Neural cell (in vitro differentiated cells): ENCODE results near the gene ERCC5. TPM values are rescaled to one million over a fixed set of nuclear protein-coding genes. Genes with fewer than 3 reads are reported as not detected.

Source experiments
- H2AFZ ChIP-seq: fragments of 200-600, 300-800 bp; sonication (generic), shearing (Covaris generic); 2 replicates; pipeline ENCODE4 v1.6.0; 2014; ENCODE audit warnings: low read depth, mild to moderate bottlenecking, antibody characterized with exemption, low read length, moderate library complexity
- H3F3A ChIP-seq: fragments of 200-600 bp; shearing (Covaris generic); 2 replicates; pipeline ENCODE4 v1.6.1; 2016; ENCODE audit warnings: mild to moderate bottlenecking, moderate library complexity, mixed read lengths, antibody characterized with exemption, low read length; ENCODE audit not compliant: insufficient read depth, poor library complexity, severe bottlenecking
- H3K27ac ChIP-seq: fragments of 200-600, 300-800 bp; sonication (generic), shearing (Covaris generic); 2 replicates; pipeline ENCODE4 v1.5.1; 2014; ENCODE audit warnings: mild to moderate bottlenecking, low read length, moderate library complexity
- H3K27me3 ChIP-seq: fragments of 300-800, 200-600 bp; sonication (generic), shearing (Covaris generic); 2 replicates; pipeline ENCODE4 v1.6.0; 2014; ENCODE audit warnings: mild to moderate bottlenecking, low read depth, low read length, moderate library complexity; ENCODE audit not compliant: insufficient read depth
- H3K36me3 ChIP-seq: fragments of 300-800, 200-600 bp; sonication (generic), shearing (Covaris generic); 2 replicates; pipeline ENCODE4 v1.5.1; 2014; ENCODE audit warnings: mild to moderate bottlenecking, antibody characterized with exemption, low read length, moderate library complexity; ENCODE audit not compliant: insufficient read depth
- H3K4me2 ChIP-seq: fragments of 300-800, 200-600 bp; sonication (generic), shearing (Covaris generic); 2 replicates; pipeline ENCODE4 v1.6.0; 2014; ENCODE audit warnings: mild to moderate bottlenecking, low read length
- H3K4me3 ChIP-seq: fragments of 300-800, 200-600 bp; sonication (generic), shearing (Covaris generic); 2 replicates; pipeline ENCODE4 v1.5.1; 2014; ENCODE audit warnings: mild to moderate bottlenecking, low read length, moderate library complexity
- H3K79me2 ChIP-seq: fragments of 200-600 bp; shearing (Covaris generic); replicated peaks from 2 replicates; pipeline ENCODE4 v1.6.0; 2014; ENCODE audit warnings: mild to moderate bottlenecking, low read length, moderate library complexity; ENCODE audit not compliant: insufficient read depth
- H3K9ac ChIP-seq: fragments of 300-800, 200-600 bp; sonication (generic), shearing (Covaris generic); 2 replicates; pipeline ENCODE4 v1.6.1; 2016; ENCODE audit warnings: mild to moderate bottlenecking, low read length, mixed read lengths
- H3K9me2 ChIP-seq: fragments of 200-600 bp; shearing (Covaris generic); 2 replicates; pipeline ENCODE4 v1.6.1; 2016; ENCODE audit warnings: mild to moderate bottlenecking, low read length, mixed read lengths; ENCODE audit not compliant: insufficient read depth
- H3K9me3 ChIP-seq: fragments of 200-600, 300-800 bp; sonication (generic), shearing (Covaris generic); 2 replicates; pipeline ENCODE4 v1.6.1; 2016; ENCODE audit warnings: mild to moderate bottlenecking, mixed run types, low read length, moderate library complexity, mixed read lengths
- H4K20me1 ChIP-seq: fragments of 200-600 bp; shearing (Covaris generic); 2 replicates; pipeline ENCODE4 v1.6.1; 2016; ENCODE audit warnings: mild to moderate bottlenecking, mixed run types; ENCODE audit not compliant: insufficient read depth
- EP300 ChIP-seq: fragments of 450-650 bp; conservative IDR thresholded peaks from 2 replicates; pipeline ENCODE4 v1.6.1; 2014; ENCODE audit warnings: antibody characterized with exemption, mild to moderate bottlenecking, moderate library complexity; ENCODE audit not compliant: poor library complexity, severe bottlenecking
- EZH2 ChIP-seq: fragments of 200-600, 300-800 bp; shearing (Covaris generic), sonication (generic); IDR thresholded peaks from 2 replicates; pipeline ENCODE4 v1.6.1; 2014; ENCODE audit warnings: antibody characterized with exemption, low read length, borderline replicate concordance, mild to moderate bottlenecking; ENCODE audit not compliant: insufficient read depth, poor library complexity, severe bottlenecking
- MXI1 ChIP-seq: fragments of 450-650 bp; conservative IDR thresholded peaks from 2 replicates; pipeline ENCODE4 v1.6.1; 2014; ENCODE audit warnings: antibody characterized with exemption, mild to moderate bottlenecking; ENCODE audit not compliant: poor library complexity, severe bottlenecking
- POLR2AphosphoS5 ChIP-seq: IDR thresholded peaks from 2 replicates; pipeline ENCODE4 v1.6.1; 2012
- RAD21 ChIP-seq: fragments of 450-650 bp; conservative IDR thresholded peaks from 2 replicates; pipeline ENCODE4 v1.6.1; 2014; ENCODE audit warnings: antibody characterized with exemption, mild to moderate bottlenecking, moderate library complexity
- SMC3 ChIP-seq: fragments of 450-650 bp; conservative IDR thresholded peaks from 2 replicates; pipeline ENCODE4 v1.6.1; 2014; ENCODE audit warnings: antibody characterized with exemption, mild to moderate bottlenecking, moderate library complexity; ENCODE audit not compliant: poor library complexity
- TAF1 ChIP-seq: IDR thresholded peaks from 2 replicates; pipeline ENCODE4 v1.6.1; 2012; ENCODE audit warnings: low read depth
- polyA plus RNA-seq: library from polyadenylated mRNA; depleted of rRNA; stranded (reverse); fragments of >200 nt; gene quantifications from 2 replicates; pipeline ENCODE4 v1.2.3, GENCODE V29; 2014
- TF ChIP-seq, protein P1 (sequence below): fragments of 450-650 bp; IDR thresholded peaks from 2 replicates; pipeline ENCODE4 v1.5.1; 2014; ENCODE audit warnings: antibody characterized with exemption, mild to moderate bottlenecking, moderate library complexity; ENCODE audit not compliant: poor library complexity, severe bottlenecking
- TF ChIP-seq, protein P2 (sequence below): IDR thresholded peaks from 2 replicates; pipeline ENCODE4 v1.6.1; 2012; ENCODE audit warnings: borderline replicate concordance

Gene ERCC5
- polyA plus RNA-seq, 1 donor from 2014 or later: 67.5 TPM

DNA sequence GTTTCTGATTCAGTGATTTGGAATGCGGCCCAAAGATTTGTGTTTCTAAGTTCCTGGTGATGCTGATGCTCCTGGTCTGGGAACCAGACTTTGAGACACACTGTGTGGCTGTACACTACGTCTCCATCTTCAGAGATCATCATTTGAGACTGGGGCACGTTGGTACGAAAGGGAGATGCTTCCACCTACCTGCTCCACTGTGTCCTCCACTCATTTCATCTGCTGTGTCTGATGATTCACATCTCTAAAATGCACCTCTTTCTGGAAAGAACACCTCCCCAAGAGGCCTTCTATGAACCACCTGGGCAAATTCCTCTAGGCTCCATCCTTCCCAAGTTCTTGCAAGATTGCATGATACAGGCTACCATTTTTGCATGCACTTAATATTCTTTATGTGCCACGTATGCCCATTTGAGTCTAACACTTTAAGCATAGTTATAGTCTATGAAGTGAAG lies 58.6 kb downstream of the ERCC5 start:
- Histone ChIP-seq H3K27me3 (no peaks in the 10 kb centered on the region), H2AFZ (no peak overlapping the region), H3K27ac (no peak overlapping the region), H4K20me1 (no peaks in the 10 kb centered on the region), H3F3A (no peaks in the 10 kb centered on the region), H3K9ac (no peak overlapping the region), H3K36me3 (no peaks in the 10 kb centered on the region), H3K9me3 (no peaks in the 10 kb centered on the region), H3K4me2 (no peak overlapping the region), H3K9me2 (no peaks in the 10 kb centered on the region), H3K79me2 (no peaks in the 10 kb centered on the region), H3K4me3 (no peak overlapping the region)
- TF ChIP-seq, protein P1, sequence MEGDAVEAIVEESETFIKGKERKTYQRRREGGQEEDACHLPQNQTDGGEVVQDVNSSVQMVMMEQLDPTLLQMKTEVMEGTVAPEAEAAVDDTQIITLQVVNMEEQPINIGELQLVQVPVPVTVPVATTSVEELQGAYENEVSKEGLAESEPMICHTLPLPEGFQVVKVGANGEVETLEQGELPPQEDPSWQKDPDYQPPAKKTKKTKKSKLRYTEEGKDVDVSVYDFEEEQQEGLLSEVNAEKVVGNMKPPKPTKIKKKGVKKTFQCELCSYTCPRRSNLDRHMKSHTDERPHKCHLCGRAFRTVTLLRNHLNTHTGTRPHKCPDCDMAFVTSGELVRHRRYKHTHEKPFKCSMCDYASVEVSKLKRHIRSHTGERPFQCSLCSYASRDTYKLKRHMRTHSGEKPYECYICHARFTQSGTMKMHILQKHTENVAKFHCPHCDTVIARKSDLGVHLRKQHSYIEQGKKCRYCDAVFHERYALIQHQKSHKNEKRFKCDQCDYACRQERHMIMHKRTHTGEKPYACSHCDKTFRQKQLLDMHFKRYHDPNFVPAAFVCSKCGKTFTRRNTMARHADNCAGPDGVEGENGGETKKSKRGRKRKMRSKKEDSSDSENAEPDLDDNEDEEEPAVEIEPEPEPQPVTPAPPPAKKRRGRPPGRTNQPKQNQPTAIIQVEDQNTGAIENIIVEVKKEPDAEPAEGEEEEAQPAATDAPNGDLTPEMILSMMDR: no peak
- TF ChIP-seq POLR2AphosphoS5: no peak
- TF ChIP-seq SMC3: no peak
- TF ChIP-seq, protein P2, sequence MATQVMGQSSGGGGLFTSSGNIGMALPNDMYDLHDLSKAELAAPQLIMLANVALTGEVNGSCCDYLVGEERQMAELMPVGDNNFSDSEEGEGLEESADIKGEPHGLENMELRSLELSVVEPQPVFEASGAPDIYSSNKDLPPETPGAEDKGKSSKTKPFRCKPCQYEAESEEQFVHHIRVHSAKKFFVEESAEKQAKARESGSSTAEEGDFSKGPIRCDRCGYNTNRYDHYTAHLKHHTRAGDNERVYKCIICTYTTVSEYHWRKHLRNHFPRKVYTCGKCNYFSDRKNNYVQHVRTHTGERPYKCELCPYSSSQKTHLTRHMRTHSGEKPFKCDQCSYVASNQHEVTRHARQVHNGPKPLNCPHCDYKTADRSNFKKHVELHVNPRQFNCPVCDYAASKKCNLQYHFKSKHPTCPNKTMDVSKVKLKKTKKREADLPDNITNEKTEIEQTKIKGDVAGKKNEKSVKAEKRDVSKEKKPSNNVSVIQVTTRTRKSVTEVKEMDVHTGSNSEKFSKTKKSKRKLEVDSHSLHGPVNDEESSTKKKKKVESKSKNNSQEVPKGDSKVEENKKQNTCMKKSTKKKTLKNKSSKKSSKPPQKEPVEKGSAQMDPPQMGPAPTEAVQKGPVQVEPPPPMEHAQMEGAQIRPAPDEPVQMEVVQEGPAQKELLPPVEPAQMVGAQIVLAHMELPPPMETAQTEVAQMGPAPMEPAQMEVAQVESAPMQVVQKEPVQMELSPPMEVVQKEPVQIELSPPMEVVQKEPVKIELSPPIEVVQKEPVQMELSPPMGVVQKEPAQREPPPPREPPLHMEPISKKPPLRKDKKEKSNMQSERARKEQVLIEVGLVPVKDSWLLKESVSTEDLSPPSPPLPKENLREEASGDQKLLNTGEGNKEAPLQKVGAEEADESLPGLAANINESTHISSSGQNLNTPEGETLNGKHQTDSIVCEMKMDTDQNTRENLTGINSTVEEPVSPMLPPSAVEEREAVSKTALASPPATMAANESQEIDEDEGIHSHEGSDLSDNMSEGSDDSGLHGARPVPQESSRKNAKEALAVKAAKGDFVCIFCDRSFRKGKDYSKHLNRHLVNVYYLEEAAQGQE: no peak
- no peak for TF ChIP-seq EP300
- TF ChIP-seq EZH2: no peak
- TF ChIP-seq MXI1: no peak
- no peak for TF ChIP-seq RAD21
- TF ChIP-seq TAF1: no peak

- no peaks in the 10 kb centered on the region for H3K27me3 ChIP-seq
- TF ChIP-seq TAF1 (no peak), POLR2AphosphoS5 (no peak), RAD21 (no peak), EP300 (no peak), EZH2 (no peak), MXI1 (no peak), SMC3 (no peak)
- TF ChIP-seq, protein P1: no peak
- TF ChIP-seq, protein P2: no peak
- no peaks in the 10 kb centered on the region for H3K9me2 ChIP-seq
- H3K4me2 ChIP-seq: no peak overlapping the region
- no peaks in the 10 kb centered on the region for H3K36me3 ChIP-seq
- no peak overlapping the region for H3K9ac ChIP-seq
- no peaks in the 10 kb centered on the region for H3F3A ChIP-seq
- H3K79me2 ChIP-seq: no peaks in the 10 kb centered on the region
- H4K20me1 ChIP-seq: no peaks in the 10 kb centered on the region
- no peak overlapping the region for H3K27ac ChIP-seq
- no peak overlapping the region for H2AFZ ChIP-seq
- H3K9me3 ChIP-seq: no peaks in the 10 kb centered on the region
- H3K4me3 ChIP-seq: no peak overlapping the region
Observed at GRCh38 chr13:102905905-102906771, 60.3 kb downstream of the ERCC5 start.
